Liver (tissue), 9 donors: ENCODE results near the gene DZIP1L. TPM values are rescaled to one million over a fixed set of nuclear protein-coding genes. Genes with fewer than 3 reads are reported as not detected.

Source experiments
- DNase-seq: peaks from one replicate; pipeline ENCODE4 v3.0.0-alpha.2; 2017; ENCODE audit warnings: low spot score
- H3K27ac ChIP-seq, 2 donors: one replicate each; pipeline ENCODE4 v1.7.0; 2013; ENCODE audit warnings: inconsistent platforms in 2 of 2, low read length in 2 of 2, control low read depth in 1 of 2, low read depth in 1 of 2, mild to moderate bottlenecking in 1 of 2
- H3K27me3 ChIP-seq, 4 donors: one replicate each; pipeline versions ENCODE4 v1.6.1 to v1.7.0; 2013; ENCODE audit warnings: low read length in 3 of 4, inconsistent platforms in 1 of 4, mild to moderate bottlenecking in 1 of 4, moderate library complexity in 1 of 4; ENCODE audit not compliant: control insufficient read depth in 4 of 4, insufficient read depth in 4 of 4
- H3K36me3 ChIP-seq, 4 donors: one replicate each; pipeline versions ENCODE4 v1.6.1 to v1.7.0; 2013; ENCODE audit warnings: low read length in 3 of 4, mild to moderate bottlenecking in 3 of 4, low read depth in 1 of 4, moderate library complexity in 1 of 4; ENCODE audit not compliant: control insufficient read depth in 4 of 4, insufficient read depth in 3 of 4
- H3K4me1 ChIP-seq, 4 donors: one replicate each; pipeline versions ENCODE4 v1.6.1 to v1.7.0; 2013; ENCODE audit warnings: low read length in 3 of 4, mild to moderate bottlenecking in 3 of 4, moderate library complexity in 1 of 4; ENCODE audit not compliant: control insufficient read depth in 4 of 4, insufficient read depth in 4 of 4
- H3K4me3 ChIP-seq, 3 donors: one replicate each; pipeline versions ENCODE4 v1.6.1 to v1.7.0; 2013; ENCODE audit warnings: low read length in 3 of 3, control low read depth in 1 of 3, low read depth in 1 of 3, mild to moderate bottlenecking in 1 of 3
- H3K9ac ChIP-seq, 2 donors: one replicate each; pipeline ENCODE4 v1.7.0; 2013; ENCODE audit warnings: low read length in 2 of 2, mild to moderate bottlenecking in 2 of 2, moderate library complexity in 2 of 2, control low read depth in 1 of 2, low read depth in 1 of 2
- H3K9me3 ChIP-seq, 4 donors: one replicate each; pipeline versions ENCODE4 v1.6.1 to v1.7.0; 2013; ENCODE audit warnings: low read length in 3 of 4; ENCODE audit not compliant: control insufficient read depth in 4 of 4
- ATF3 ChIP-seq: IDR thresholded peaks from 2 replicates; pipeline ENCODE4 v1.6.1; 2016; ENCODE audit warnings: antibody characterized with exemption
- EGR1 ChIP-seq, 2 donors: IDR thresholded peaks; 2 replicates each; pipeline ENCODE4 v1.6.1; 2016 to 2018; ENCODE audit warnings: antibody characterized with exemption in 2 of 2, low read depth in 2 of 2
- FOXA1 ChIP-seq: IDR thresholded peaks from 2 replicates; pipeline ENCODE4 v1.6.1; 2016; ENCODE audit warnings: antibody characterized with exemption
- FOXA2 ChIP-seq: IDR thresholded peaks from 2 replicates; pipeline ENCODE4 v1.6.1; 2016; ENCODE audit warnings: antibody characterized with exemption
- GABPA ChIP-seq, 2 donors: IDR thresholded peaks in 1 of 2; conservative IDR thresholded peaks in 1 of 2; 2 replicates each; pipeline ENCODE4 v1.6.1; 2016; ENCODE audit warnings: antibody characterized with exemption in 2 of 2, mild to moderate bottlenecking in 1 of 2, moderate library complexity in 1 of 2
- HNF4A ChIP-seq, 2 donors: conservative IDR thresholded peaks; 2 replicates each; pipeline ENCODE4 v1.6.1; 2016; ENCODE audit warnings: antibody characterized with exemption in 2 of 2, mild to moderate bottlenecking in 2 of 2
- HNF4G ChIP-seq: IDR thresholded peaks from 2 replicates; pipeline ENCODE4 v1.6.1; 2016; ENCODE audit warnings: antibody characterized with exemption
- JUND ChIP-seq, 2 donors: IDR thresholded peaks; 2 replicates each; pipeline ENCODE4 v1.6.1; 2016; ENCODE audit warnings: antibody characterized with exemption in 2 of 2
- NR2F2 ChIP-seq: IDR thresholded peaks from 2 replicates; pipeline ENCODE4 v1.6.1; 2016; ENCODE audit warnings: antibody characterized with exemption
- RAD21 ChIP-seq, 2 donors: IDR thresholded peaks; 2 replicates each; pipeline ENCODE4 v1.6.1; 2016; ENCODE audit warnings: antibody characterized with exemption in 2 of 2, mild to moderate bottlenecking in 2 of 2
- RXRA ChIP-seq, 2 donors: IDR thresholded peaks; 2 replicates each; pipeline ENCODE4 v1.6.1; 2017 to 2018; ENCODE audit warnings: antibody characterized with exemption in 2 of 2, mild to moderate bottlenecking in 1 of 2
- SP1 ChIP-seq: IDR thresholded peaks from 2 replicates; pipeline ENCODE4 v1.6.1; 2018; ENCODE audit warnings: antibody characterized with exemption, mild to moderate bottlenecking
- TAF1 ChIP-seq: conservative IDR thresholded peaks from 2 replicates; pipeline ENCODE4 v1.6.1; 2016; ENCODE audit warnings: antibody characterized with exemption, mild to moderate bottlenecking
- YY1 ChIP-seq: IDR thresholded peaks from 2 replicates; pipeline ENCODE4 v1.6.1; 2016; ENCODE audit warnings: antibody characterized with exemption, mild to moderate bottlenecking
- ZBTB33 ChIP-seq: IDR thresholded peaks from 2 replicates; pipeline ENCODE4 v1.6.1; 2016; ENCODE audit warnings: antibody characterized with exemption
- WGBS: extraction: QIAGEN DNeasy Blood & Tissue Kit; methylation state at CpG from one replicate; pipeline ENCODE4 v1.1.7; 2013; 5-methylcytosine and 5-hydroxymethylcytosine counted together
- polyA plus RNA-seq, 2 donors: library from polyadenylated mRNA; stranded (reverse) in 1 of 2; unstranded in 1 of 2; fragments of 200-250 nt in 1 of 2; fragments of >200 nt in 1 of 2; fragmentation: Nextera tagmentation in 1 of 2; extraction: Ambion mirVana in 1 of 2; gene quantifications; one replicate each; pipeline versions ENCODE4 v1.2.1 to v1.2.3, GENCODE V29; 2013 to 2015
- total RNA-seq, 2 donors: library from RNA; depleted of rRNA; stranded (reverse); fragments of >200 nt; gene quantifications; one replicate each; pipeline ENCODE4 v1.2.3, GENCODE V29; 2014
- TF ChIP-seq, protein P1 (sequence below): IDR thresholded peaks from 2 replicates; pipeline ENCODE4 v1.6.1; 2016; ENCODE audit warnings: antibody characterized with exemption
- TF ChIP-seq, protein P2 (sequence below): fragments of 150-350 bp; IDR thresholded peaks from 2 replicates; pipeline ENCODE4 v1.5.1; 2017; ENCODE audit warnings: improper control_type of control experiment, low read depth, low read length; ENCODE audit not compliant: missing input control
- TF ChIP-seq, protein P3 (sequence below): IDR thresholded peaks from 2 replicates; pipeline ENCODE4 v1.6.1; 2016; ENCODE audit warnings: antibody characterized with exemption, mild to moderate bottlenecking
- donor health status: healthy.
- donor health status: healthy.
- donor health status: healthy.
- donor health status: healthy.
- donor health status: healthy.

DZIP1L gene
- total and polyA plus RNA-seq, 4 donors: 0.62 to 5.9 (median 1.3) TPM

GRCh38 chr3:138057384-138057783, 58.0 kb downstream of the DZIP1L start:
- 94% methylated on average over 3 of the region's 3 CpGs for WGBS
- TF ChIP-seq, protein P1, sequence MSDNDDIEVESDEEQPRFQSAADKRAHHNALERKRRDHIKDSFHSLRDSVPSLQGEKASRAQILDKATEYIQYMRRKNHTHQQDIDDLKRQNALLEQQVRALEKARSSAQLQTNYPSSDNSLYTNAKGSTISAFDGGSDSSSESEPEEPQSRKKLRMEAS: no peak
- TF ChIP-seq RXRA (IDR thresholded peaks at IDR 0.05) (no peak), NR2F2 (no peak), YY1 (no peak), HNF4G (no peak), RAD21 (IDR thresholded peaks at IDR 0.05) (no peak), ATF3 (no peak), JUND (IDR thresholded peaks at IDR 0.05) (no peak), TAF1 (no peak), FOXA2 (no peak), ZBTB33 (no peak), HNF4A (conservative IDR thresholded peaks at IDR 0.05) (no peak), FOXA1 (no peak), SP1 (no peak), GABPA (IDR thresholded peaks at IDR 0.05 in 1 of 2, conservative IDR thresholded peaks at IDR 0.05 in 1 of 2) (no peak), EGR1 (IDR thresholded peaks at IDR 0.05; ENCODE audit: low read depth in 2 of 2) (no peak)
- TF ChIP-seq, protein P2, sequence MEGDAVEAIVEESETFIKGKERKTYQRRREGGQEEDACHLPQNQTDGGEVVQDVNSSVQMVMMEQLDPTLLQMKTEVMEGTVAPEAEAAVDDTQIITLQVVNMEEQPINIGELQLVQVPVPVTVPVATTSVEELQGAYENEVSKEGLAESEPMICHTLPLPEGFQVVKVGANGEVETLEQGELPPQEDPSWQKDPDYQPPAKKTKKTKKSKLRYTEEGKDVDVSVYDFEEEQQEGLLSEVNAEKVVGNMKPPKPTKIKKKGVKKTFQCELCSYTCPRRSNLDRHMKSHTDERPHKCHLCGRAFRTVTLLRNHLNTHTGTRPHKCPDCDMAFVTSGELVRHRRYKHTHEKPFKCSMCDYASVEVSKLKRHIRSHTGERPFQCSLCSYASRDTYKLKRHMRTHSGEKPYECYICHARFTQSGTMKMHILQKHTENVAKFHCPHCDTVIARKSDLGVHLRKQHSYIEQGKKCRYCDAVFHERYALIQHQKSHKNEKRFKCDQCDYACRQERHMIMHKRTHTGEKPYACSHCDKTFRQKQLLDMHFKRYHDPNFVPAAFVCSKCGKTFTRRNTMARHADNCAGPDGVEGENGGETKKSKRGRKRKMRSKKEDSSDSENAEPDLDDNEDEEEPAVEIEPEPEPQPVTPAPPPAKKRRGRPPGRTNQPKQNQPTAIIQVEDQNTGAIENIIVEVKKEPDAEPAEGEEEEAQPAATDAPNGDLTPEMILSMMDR: no peak
- TF ChIP-seq, protein P3, sequence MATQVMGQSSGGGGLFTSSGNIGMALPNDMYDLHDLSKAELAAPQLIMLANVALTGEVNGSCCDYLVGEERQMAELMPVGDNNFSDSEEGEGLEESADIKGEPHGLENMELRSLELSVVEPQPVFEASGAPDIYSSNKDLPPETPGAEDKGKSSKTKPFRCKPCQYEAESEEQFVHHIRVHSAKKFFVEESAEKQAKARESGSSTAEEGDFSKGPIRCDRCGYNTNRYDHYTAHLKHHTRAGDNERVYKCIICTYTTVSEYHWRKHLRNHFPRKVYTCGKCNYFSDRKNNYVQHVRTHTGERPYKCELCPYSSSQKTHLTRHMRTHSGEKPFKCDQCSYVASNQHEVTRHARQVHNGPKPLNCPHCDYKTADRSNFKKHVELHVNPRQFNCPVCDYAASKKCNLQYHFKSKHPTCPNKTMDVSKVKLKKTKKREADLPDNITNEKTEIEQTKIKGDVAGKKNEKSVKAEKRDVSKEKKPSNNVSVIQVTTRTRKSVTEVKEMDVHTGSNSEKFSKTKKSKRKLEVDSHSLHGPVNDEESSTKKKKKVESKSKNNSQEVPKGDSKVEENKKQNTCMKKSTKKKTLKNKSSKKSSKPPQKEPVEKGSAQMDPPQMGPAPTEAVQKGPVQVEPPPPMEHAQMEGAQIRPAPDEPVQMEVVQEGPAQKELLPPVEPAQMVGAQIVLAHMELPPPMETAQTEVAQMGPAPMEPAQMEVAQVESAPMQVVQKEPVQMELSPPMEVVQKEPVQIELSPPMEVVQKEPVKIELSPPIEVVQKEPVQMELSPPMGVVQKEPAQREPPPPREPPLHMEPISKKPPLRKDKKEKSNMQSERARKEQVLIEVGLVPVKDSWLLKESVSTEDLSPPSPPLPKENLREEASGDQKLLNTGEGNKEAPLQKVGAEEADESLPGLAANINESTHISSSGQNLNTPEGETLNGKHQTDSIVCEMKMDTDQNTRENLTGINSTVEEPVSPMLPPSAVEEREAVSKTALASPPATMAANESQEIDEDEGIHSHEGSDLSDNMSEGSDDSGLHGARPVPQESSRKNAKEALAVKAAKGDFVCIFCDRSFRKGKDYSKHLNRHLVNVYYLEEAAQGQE: no peak

More at GRCh38 chr3:138057384-138057783, 58.0 kb downstream of the DZIP1L start:
- Histone ChIP-seq H3K9me3 (no peaks in the 10 kb centered on the region), H3K9ac (no peak overlapping the region), H3K4me3 (no peak overlapping the region), H3K36me3 (no peaks in the 10 kb centered on the region), H3K4me1 (no peaks in the 10 kb centered on the region), H3K27ac (no peak overlapping the region), H3K27me3 (no peaks in the 10 kb centered on the region)
- DNase-seq: no peak
